GM12873 (cell line): ENCODE data around the gene MC2R.

Experiments used
- CTCF ChIP-seq: IDR thresholded peaks from 2 replicates; pipeline ENCODE4 v1.5.1; 2012; ENCODE audit warnings: low read depth, mild to moderate bottlenecking, moderate library complexity, low read length, control low read depth; ENCODE audit not compliant: insufficient read depth; ENCODE audit errors: missing control alignments

Gene MC2R

GRCh38 chr18:13915391-13915790 is at the start of gene MC2R:
MC2R (minus strand) TSS chr18:13915536; CDS start chr18:13885518, 30,018 bp downstream.
- no peak for TF ChIP-seq CTCF

GRCh38 chr18:13945811-13946210 is 30.5 kb upstream of the MC2R start:
- TF ChIP-seq CTCF = no peak

- no peak for TF ChIP-seq CTCF
Observed at GRCh38 chr18:13943338-13943737, 28.0 kb upstream of the MC2R start.

GRCh38 chr18:13940326-13940725 is 25.0 kb upstream of the MC2R start:
- TF ChIP-seq CTCF = no peak

- TF ChIP-seq CTCF = no peak
Observed at GRCh38 chr18:13934676-13935075, 19.3 kb upstream of the MC2R start.

- TF ChIP-seq CTCF = no peak
Observed at GRCh38 chr18:13934058-13934457, 18.7 kb upstream of the MC2R start.

- no peak for TF ChIP-seq CTCF
Observed at GRCh38 chr18:13932285-13933025, 17.1 kb upstream of the MC2R start.
